HG03571 (cell line): ENCODE results near the gene IL18RAP.

Source experiments
- ATAC-seq: cut with Tn5 transposase; IDR thresholded peaks from one replicate; pipeline ENCODE4 v1.9.1; 2021; ENCODE audit not compliant: unreplicated experiment

Gene IL18RAP

GRCh38 chr2:102421890-102422759 is 835 bp upstream of the IL18RAP start:
- no peak for ATAC-seq

GRCh38 chr2:102423368-102423767 is 408 bp downstream of the IL18RAP start:
- no peak for ATAC-seq

- ATAC-seq, result peak; percentile 93
Measured at GRCh38 chr2:102424754-102425153, 1.8 kb downstream of the IL18RAP start.

- no peak for ATAC-seq
Measured at GRCh38 chr2:102425441-102426132, 2.6 kb downstream of the IL18RAP start.

GRCh38 chr2:102427249-102427648 is 4.3 kb downstream of the IL18RAP start:
- no peak for ATAC-seq

- ATAC-seq, result no peak
Measured at GRCh38 chr2:102428573-102428972, 5.6 kb downstream of the IL18RAP start.

GRCh38 chr2:102432386-102432785 is 9.4 kb downstream of the IL18RAP start:
- no peak for ATAC-seq

- no peak for ATAC-seq
Measured at GRCh38 chr2:102433973-102434654, 11.2 kb downstream of the IL18RAP start.

- ATAC-seq, result peak; percentile 61
Measured at GRCh38 chr2:102434655-102435381, 11.9 kb downstream of the IL18RAP start.

- ATAC-seq, result no peak
Measured at GRCh38 chr2:102435741-102436140, 12.8 kb downstream of the IL18RAP start.

GRCh38 chr2:102436323-102436722 is 13.4 kb downstream of the IL18RAP start:
- ATAC-seq, result no peak

- ATAC-seq, result no peak
Measured at GRCh38 chr2:102437122-102437521, 14.2 kb downstream of the IL18RAP start.

GRCh38 chr2:102438111-102438510 is 15.2 kb downstream of the IL18RAP start:
- ATAC-seq, result no peak

- no peak for ATAC-seq
Measured at GRCh38 chr2:102438578-102438977, 15.6 kb downstream of the IL18RAP start.

- no peak for ATAC-seq
Measured at GRCh38 chr2:102439065-102439695, 16.2 kb downstream of the IL18RAP start.

- ATAC-seq, result peak; percentile 61
Measured at GRCh38 chr2:102442967-102443828, 20.2 kb downstream of the IL18RAP start.

- ATAC-seq, result no peak
Measured at GRCh38 chr2:102444233-102444632, 21.3 kb downstream of the IL18RAP start.

- ATAC-seq, result no peak
Measured at GRCh38 chr2:102446936-102447335, 24.0 kb downstream of the IL18RAP start.

GRCh38 chr2:102449370-102449974 is 26.5 kb downstream of the IL18RAP start:
- ATAC-seq, result no peak
